EL (cell line): ENCODE results near the gene PRKN.
"Not testable (repeated sequence)": the region's sequence is repeated elsewhere in the genome, so short reads cannot be mapped to it uniquely, and the experiment has no call there.

ENCODE experiments used
- DNase-seq: peaks from one replicate; pipeline ENCODE4 v3.0.0-alpha.2; 2016

The PRKN gene

DNA sequence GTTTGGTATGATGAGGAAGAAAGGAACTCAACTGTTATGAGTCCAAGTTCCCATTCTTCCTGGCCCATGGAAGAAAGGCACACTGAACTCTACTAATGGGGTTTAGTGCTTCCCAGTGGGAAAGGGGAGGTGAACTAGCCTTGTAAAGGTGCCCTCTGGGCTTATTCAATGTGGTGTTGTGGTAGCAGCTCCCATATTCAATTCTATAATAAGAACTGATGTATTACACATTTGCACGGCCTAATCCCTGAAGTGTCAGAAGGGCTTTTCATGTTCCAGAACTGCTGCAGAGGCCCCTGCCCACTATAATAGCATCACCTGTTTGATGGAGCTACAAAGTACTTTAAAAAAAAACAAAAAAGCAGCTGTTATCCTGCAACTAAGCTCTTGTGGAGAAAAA is 17.1 kb downstream of the PRKN start:
- no peak for DNase-seq

DNA sequence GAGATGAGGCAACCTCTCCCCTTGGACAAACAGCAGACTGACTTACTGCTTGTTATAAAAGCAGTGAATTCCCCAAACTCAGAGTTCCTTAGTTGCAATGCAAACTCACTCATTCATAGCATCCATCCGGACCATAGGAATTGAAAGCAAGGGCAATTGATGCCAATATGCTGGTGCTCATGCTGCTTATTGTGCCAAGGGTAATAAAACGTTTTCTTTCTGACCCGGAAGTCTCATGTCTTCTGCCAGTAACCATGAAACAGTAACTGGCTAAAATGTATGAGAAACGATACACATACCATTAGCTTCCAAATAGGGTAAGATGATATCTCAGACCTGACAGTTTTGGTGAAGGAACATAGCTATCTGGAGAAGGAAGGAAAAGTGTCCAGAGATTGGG is 18.1 kb downstream of the PRKN start:
- no peak for DNase-seq

DNA sequence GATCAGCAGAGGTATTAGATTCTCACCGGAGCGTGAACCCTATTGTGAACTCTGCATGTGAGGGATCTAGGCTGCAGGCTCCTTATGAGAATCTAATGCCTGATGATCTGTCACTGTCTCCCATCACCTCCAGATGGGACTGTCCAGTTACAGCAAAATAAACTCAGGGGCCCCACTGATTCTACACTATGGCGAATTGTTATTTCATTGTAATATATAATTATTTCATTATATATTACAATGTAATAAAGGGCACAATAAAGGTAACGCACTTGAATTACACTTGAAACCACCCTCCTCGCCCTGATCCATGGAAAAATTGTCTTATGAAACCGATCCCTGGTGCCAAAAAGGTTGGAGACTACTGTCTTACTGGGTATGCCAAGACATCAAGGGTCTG is 18.6 kb downstream of the PRKN start:
- no peak for DNase-seq

GRCh38 chr6:162706232-162706631 is 21.3 kb downstream of the PRKN start:
- no peak for DNase-seq

DNA sequence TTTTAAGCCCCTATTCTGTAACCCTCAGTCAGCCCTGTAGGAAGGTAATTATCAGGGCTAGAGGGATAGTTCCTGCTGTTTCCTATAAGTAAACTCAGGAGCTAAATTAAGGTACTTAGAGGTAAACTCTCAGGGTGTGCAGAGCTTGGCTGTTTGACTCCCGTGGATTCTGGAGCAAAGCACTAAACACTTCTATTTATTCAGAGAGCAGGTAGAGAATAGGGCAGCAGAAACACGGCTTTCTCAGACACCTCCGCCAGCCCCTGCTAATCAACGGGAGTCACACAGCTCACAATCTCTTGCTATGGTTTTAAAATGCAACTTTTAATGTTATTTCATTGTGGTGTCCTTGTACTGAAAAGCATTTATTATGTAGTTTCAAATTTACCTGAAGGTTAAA is 21.8 kb downstream of the PRKN start:
- no peak for DNase-seq

GRCh38 chr6:162704001-162704400 is 23.6 kb downstream of the PRKN start:
- DNase-seq = no peak

DNA sequence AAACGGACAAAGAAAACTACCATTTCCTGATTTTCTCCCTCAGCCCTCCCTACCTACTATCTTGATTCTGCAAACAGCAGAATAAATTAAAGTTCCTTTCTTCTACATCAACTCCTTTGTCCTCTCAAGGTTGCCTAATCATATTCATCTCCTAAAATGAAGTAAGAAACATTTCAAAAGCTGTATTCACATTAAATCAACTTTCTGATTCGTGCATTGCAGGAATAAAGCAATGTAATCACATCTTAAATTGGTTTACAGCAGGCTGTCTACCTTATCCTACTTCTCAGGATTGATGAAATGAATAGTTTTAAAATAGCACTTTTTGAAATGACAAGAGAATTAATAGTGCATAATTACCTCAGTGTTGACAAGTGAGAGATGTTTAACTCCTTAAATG is 25.1 kb downstream of the PRKN start:
- no peak for DNase-seq

- no peak for DNase-seq
Observed at GRCh38 chr6:162701551-162701950, 26.0 kb downstream of the PRKN start.

DNA sequence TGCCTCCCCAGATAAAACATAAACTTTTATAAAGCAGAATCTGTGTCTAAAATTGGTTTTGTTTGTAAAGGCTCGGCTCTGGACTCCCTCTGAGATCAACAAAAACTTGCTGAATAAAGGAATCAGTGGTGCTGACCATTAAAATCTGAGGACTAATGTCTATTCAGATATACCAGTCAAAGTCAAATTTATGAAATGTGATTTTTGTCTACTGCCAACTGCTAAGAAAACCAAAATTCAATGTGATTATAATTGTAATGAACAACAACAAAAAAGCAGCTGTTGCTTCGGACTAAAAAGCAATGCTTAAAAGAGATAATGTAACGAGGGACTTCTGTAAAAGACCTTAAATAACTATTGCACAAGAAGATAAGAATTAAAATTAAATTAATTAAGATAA is 26.6 kb downstream of the PRKN start:
- no peak for DNase-seq

- no peak for DNase-seq
Observed at GRCh38 chr6:162699961-162700360, 27.6 kb downstream of the PRKN start.

- DNase-seq = no peak
Observed at GRCh38 chr6:162698440-162698839, 29.1 kb downstream of the PRKN start.

DNA sequence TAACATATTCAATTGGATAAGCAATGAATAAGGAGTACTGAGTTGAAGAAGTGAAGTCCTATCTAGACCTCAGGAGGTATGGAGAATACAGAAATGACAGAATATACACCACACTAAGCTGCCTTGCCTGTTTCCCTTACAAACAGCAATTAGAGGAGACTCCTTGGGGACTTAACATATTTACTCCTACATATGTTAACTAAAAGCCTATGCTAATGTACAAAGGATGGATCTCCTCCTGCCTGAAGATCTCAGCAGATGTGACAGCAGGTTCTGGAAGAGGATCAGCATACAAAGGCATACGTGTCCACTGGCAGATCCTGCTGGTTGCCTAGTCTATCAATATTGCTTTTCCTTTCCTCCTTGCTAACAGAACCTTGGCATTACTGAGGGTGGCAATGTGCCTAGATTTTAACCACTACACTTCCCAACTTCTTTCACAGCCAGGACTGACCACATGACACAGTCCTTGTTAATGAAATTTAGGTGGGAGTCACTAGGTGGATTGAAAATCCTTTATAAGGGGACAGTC is 29.6 kb downstream of the PRKN start:
- DNase-seq = no peak

DNA sequence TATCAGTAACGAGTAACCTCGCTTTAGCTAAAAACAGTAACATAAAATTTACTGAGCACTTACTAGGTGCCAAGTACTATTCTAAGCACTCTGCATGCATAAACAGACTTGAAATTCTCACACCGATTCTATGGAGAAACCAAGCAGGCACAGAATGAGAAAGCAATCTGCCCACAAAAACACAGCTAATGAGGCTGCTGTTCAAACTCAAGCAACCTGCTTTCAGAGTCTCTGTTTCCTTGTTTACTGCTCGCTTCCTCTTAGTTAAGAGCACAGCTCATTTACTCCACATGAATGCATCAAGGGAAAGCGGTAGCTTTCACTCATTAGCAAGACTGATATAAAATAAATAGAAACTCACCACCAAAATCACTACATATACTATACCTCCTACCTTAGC is 37.4 kb downstream of the PRKN start:
- no peak for DNase-seq

DNA sequence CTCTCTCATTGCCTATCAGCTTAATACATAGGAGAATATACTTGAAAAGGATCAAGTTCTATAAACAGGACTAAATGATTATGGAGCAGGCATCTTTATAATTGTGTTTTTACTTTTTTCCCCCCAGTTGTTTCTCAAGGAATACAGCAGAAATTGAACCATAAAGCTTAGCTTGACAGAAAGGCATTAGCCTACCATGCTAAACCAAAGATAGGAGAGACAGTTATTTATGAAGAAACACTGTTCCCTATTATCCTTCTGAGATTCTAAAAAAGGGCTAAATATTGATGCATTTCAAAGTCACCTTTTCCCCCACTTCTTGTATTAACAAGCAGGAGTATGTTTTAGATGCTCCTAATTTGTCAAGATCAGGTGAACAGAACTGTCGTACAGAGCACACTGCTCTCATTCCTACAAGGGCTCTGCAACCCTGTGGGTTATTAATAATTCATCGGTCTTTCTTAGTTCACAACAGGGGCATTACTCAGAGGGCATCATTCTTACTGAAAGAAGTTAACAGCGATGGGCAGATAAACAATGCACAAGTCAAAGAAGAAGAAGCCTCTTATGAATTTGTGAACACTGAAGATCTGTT is 38.7 kb downstream of the PRKN start:
- DNase-seq = no peak

DNA sequence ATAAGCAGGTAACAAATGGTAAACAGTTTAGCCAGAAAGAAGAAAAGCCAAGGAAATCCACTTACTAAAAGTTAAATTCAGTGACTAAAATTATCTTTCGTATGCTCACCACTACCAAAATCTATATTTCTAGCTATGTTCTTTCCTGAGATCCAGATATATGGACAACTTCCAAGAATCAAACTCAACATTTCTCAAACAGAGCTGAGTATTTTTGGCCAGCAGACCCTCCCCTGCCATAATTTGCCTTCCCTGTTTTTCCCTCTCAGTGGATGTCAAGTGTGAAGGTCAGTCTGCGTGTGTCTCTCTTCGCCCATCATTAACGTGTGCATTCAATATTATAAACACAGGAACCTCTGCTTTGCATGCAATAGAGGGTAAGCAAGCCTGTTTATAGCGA is 42.0 kb downstream of the PRKN start:
- no peak for DNase-seq

GRCh38 chr6:162684961-162685360 is 42.6 kb downstream of the PRKN start:
- no peak for DNase-seq

DNA sequence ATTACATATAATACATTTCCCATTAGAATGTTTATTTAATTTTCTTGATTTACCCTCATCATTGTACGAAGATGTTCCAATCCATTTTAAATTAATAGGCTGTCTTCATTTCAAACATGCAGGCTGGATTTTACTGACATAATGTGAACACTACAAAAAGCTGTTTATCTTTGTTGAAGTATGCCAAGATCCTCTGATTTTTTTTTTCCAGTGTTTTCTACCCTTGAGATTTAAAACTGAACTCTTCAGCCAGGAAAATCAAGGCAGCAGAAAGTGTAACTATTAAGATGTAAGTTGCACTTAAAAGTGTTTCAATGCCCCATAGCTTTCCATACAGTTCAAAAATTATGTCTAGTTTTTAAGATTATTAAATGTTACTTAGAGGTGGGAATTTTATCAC is 43.5 kb downstream of the PRKN start:
- no peak for DNase-seq

GRCh38 chr6:162683135-162683534 is 44.4 kb downstream of the PRKN start:
- DNase-seq = no peak

DNA sequence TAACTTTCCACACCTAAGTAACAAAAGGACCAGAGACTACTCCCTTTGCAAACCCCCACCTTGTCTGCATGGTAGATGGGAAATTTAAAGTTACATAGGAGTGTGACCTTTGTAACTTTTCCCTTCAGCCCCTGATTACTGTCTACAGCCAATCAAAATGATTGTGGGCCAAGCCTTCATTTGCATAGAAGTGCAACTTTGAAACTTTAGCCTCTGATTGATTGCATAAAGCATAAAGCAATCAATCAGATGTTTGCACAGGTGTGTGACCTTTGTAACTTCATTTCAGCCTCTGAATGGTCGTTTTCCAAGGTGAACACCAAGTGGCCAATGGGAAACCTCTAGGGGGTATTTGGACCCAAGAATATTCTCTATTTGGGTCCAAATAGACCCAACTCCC is 46.1 kb downstream of the PRKN start:
- DNase-seq = no peak

DNA sequence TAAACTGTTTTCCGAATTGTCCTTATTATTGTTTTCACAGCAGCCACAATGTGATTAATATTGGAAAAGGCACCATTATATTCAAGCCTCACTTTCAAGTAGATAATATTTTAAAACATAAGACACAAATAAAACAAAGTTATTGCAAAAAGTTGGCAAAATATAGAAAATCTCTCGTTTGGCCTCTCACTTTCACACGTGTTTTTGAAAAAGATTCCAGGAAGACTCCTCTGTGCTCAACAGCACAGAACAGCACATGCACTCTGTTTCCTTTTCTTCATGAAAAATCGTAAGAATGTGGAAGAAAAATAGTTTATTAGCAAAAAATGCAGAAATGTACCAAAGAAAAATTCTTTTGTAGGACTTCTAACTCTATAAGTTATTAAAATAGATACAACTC is 46.7 kb downstream of the PRKN start:
- DNase-seq = no peak

GRCh38 chr6:162680367-162680766 is 47.2 kb downstream of the PRKN start:
- no peak for DNase-seq

DNA sequence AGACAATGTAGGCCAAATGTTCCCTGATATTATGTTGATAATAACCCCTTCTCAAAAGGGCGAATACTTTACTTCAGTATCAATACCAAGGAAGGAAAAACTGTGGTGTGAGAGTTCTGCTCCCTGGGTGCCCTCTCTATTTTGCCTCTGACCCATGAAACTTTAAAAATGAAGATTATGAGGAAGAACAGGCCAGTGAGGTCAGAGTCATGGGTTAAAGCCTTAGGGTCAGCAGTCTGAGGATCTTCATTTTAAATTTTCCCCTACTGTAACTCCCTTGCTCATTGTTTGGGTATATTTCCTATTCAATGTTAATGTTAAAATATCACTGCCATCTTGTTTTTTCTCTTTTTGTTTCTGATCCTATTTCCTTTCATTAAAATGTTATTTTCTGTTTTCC is 47.9 kb downstream of the PRKN start:
- DNase-seq = no peak

GRCh38 chr6:162678896-162679295 is 48.7 kb downstream of the PRKN start:
- DNase-seq = not testable (repeated sequence)

GRCh38 chr6:162675503-162675902 is 52.1 kb downstream of the PRKN start:
- DNase-seq = no peak

GRCh38 chr6:162674452-162674851 is 53.1 kb downstream of the PRKN start:
- no peak for DNase-seq
